NCI-H1105 treated with DMSO at 0.1 percent for 48 hours (cell line): ENCODE data around the gene CLHC1.
A peak's percentile ranks its signal among the peaks of the same experiment; 100 is the strongest.
"Not testable (repeated sequence)": the region's sequence is repeated elsewhere in the genome, so short reads cannot be mapped to it uniquely, and the experiment has no call there.

Source experiments
- DNase-seq: peaks from one replicate; lab custom pipeline; 2025; lab: John Stamatoyannopoulos, UW

Gene CLHC1

GRCh38 chr2:55232863-55233657 is 967 bp upstream of the CLHC1 start:
- DNase-seq: no peak

GRCh38 chr2:55231546-55232083 is 478 bp downstream of the CLHC1 start:
- DNase-seq: no peak

- no peak for DNase-seq
Observed at GRCh38 chr2:55230551-55230950, 1.5 kb downstream of the CLHC1 start.

- DNase-seq: no peak
Observed at GRCh38 chr2:55229221-55229620, 2.9 kb downstream of the CLHC1 start.

- DNase-seq: no peak
Observed at GRCh38 chr2:55228226-55228563, 3.9 kb downstream of the CLHC1 start.

- not testable (repeated sequence) for DNase-seq
Observed at GRCh38 chr2:55227437-55228225, 4.5 kb downstream of the CLHC1 start.

GRCh38 chr2:55225481-55226020 is 6.5 kb downstream of the CLHC1 start:
- DNase-seq: no peak

GRCh38 chr2:55224761-55225261 is 7.3 kb downstream of the CLHC1 start:
- DNase-seq: no peak

GRCh38 chr2:55223958-55224760 is 7.9 kb downstream of the CLHC1 start:
- no peak for DNase-seq

GRCh38 chr2:55213822-55214221 is 18.3 kb downstream of the CLHC1 start:
- no peak for DNase-seq

- no peak for DNase-seq
Observed at GRCh38 chr2:55204950-55205349, 27.1 kb downstream of the CLHC1 start.

GRCh38 chr2:55204536-55204935 is 27.6 kb downstream of the CLHC1 start:
- no peak for DNase-seq

GRCh38 chr2:55200416-55200815 is 31.7 kb downstream of the CLHC1 start:
- DNase-seq: no peak

- no peak for DNase-seq
Observed at GRCh38 chr2:55196526-55196925, 35.6 kb downstream of the CLHC1 start.

- DNase-seq: not testable (repeated sequence)
Observed at GRCh38 chr2:55191888-55192287, 40.2 kb downstream of the CLHC1 start.

- DNase-seq: not testable (repeated sequence)
Observed at GRCh38 chr2:55186837-55187236, 45.3 kb downstream of the CLHC1 start.

- DNase-seq: no peak
Observed at GRCh38 chr2:55180374-55180773, 51.7 kb downstream of the CLHC1 start.

GRCh38 chr2:55176094-55176415 is 56.0 kb downstream of the CLHC1 start:
- no peak for DNase-seq

- peak; percentile 34 for DNase-seq
Observed at GRCh38 chr2:55175254-55176093, 56.6 kb downstream of the CLHC1 start.

- no peak for DNase-seq
Observed at GRCh38 chr2:55173438-55174054, 58.5 kb downstream of the CLHC1 start.

- DNase-seq: no peak
Observed at GRCh38 chr2:55169915-55170314, 62.2 kb downstream of the CLHC1 start.
